ENCODE measurements around the gene HLA-DOA.

The HLA-DOA gene

DNA sequence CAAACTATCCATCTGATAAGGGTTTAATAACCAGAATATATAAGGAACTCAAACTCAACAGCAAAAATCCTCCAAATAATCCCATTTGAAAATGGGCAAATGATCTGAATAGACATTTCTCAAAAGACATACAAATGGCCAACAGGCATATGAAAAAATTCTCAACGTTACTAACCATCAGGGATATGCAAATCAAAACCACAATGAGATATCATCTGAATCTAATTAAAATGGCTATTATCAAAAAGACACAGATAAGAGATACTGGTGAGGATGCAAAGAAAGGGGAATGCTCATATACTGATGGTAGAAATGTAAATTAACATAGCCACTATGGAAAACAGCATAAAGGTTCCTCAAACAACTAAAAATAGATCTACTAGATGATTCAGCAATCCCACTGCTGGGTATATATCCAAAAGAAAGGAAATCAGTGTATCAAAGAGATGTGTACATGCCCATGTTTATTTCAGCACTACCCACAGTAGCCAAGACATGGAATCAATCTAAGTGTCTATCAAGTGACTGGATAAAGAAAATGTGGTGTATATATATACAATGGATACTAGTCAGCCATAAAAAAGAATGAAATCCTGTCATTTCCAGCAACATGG lies 47.1 kb downstream of the HLA-DOA start:
- DNase-seq: no peak

- no peak for DNase-seq
Measured at GRCh38 chr6:32960563-32960962, 48.8 kb downstream of the HLA-DOA start.

DNA sequence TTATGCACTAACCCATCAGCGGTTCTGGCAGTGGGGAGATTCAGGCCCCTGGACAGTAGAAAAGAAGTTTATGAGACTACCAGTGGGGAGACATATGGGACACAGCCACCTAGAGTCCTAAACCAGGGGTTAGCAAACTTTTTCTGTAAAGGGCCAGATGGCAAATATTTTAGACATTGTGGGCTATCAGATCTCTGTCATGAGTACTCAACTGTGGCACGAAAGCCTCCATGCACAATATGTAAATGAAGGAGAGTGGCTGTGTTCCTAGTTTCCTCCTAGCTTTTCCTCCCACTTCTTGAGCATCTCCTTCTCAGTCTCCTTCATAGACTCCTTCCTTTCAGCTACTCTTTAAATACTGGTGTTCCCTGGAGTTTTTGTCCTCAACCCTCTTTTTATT lies 53.2 kb downstream of the HLA-DOA start:
- DNase-seq: no peak

DNA sequence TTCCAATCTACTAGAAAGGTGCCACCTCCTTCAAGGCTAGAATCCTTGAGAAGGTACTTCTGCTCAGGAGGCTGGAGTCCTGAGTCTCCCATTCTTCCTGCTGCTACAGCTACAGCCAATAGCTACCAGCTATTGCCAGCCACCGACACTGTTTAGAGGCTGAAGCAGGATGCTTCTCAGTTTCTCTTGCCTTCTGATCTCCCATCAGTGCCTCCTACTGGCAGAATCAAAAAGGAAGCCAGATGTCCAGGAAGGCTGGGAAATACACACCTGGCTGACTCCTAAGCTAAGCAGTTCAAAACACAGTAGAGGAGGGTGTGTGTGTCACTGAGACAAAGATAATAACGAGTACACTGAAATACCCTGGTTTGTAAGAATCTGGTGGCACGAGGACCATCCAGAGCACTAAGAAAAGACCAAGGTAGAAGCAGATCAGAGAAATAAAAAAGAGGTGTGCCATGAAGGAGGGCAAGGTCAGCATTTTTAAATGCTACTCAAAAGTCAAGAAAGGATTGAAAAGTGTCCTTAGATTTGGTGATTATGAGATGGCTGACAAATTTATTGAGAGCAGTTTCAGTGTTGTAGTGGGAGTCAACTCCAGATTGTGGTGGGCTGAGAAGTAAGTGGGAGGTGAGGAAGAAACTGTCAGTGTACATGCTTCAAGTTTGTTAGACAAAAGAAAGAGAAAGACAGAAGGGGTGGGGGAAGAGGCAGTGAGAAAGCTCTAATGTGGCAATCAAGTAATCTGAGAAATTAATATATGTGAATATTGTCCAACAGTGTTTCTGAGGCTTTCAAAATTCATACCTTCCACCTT lies 54.2 kb downstream of the HLA-DOA start:
- peak in 1 of 2 donors; percentile 67 for DNase-seq

- no peak for DNase-seq
Measured at GRCh38 chr6:32954267-32954666, 55.1 kb downstream of the HLA-DOA start.
